BJ (cell line): ENCODE data around the gene CALHM1. TPM values are rescaled to one million over a fixed set of nuclear protein-coding genes. Genes with fewer than 3 reads are reported as not detected.
A peak's percentile ranks its signal among the peaks of the same experiment; 100 is the strongest.

Source experiments
- CTCF ChIA-PET: fragments of 350-600 bp; formaldehyde crosslinking; extraction: SDS; loops from one replicate; lab custom pipeline; 2021; ENCODE audit warnings: antibody characterized with exemption, inconsistent platforms; lab: Yijun Ruan, JAX
- POLR2A ChIA-PET: fragments of 300-600 bp; sonication (Branson Sonifier 250); formaldehyde crosslinking; extraction: SDS; loops from one replicate; lab custom pipeline; 2021; ENCODE audit warnings: antibody characterized with exemption; lab: Charles Lee
- DNase-seq: peaks from one replicate; pipeline ENCODE4 v3.0.0-alpha.2; 2011; ENCODE audit warnings: low read depth
- H3K27me3 ChIP-seq: 2 replicates; pipeline ENCODE4 v1.6.0; 2011; ENCODE audit warnings: low read length; ENCODE audit not compliant: control insufficient read depth, insufficient read depth
- H3K36me3 ChIP-seq: 2 replicates; pipeline ENCODE4 v1.5.1; 2011; ENCODE audit warnings: low read length; ENCODE audit not compliant: control insufficient read depth, insufficient read depth
- H3K4me3 ChIP-seq: 2 replicates; pipeline ENCODE4 v1.5.1; 2011; ENCODE audit warnings: low read depth, mild to moderate bottlenecking, control low read depth, low read length
- CTCF ChIP-seq: IDR thresholded peaks from 2 replicates; pipeline ENCODE4 v1.5.1; 2011; ENCODE audit warnings: low read depth, mild to moderate bottlenecking, control low read depth, inconsistent platforms, low read length, moderate library complexity; ENCODE audit not compliant: insufficient read depth
- polyA plus RNA-seq: library from polyadenylated mRNA; depleted of rRNA; stranded (reverse); fragments of >200 nt; gene quantifications from 2 replicates; pipeline ENCODE4 v1.2.3, GENCODE V29; 2011

The CALHM1 gene
- polyA plus RNA-seq, 1 experiment: not detected

- CTCF ChIA-PET: interaction anchor here (1.0 kb wide), 1 partner anchor 26 kb away, joined by 3 read pairs; no protein-coding TSS in a partner anchor
- Histone ChIP-seq H3K36me3 (peaks cover 12% of the 10 kb centered on the region), H3K4me3 (no peak overlapping the region), H3K27me3 (no peaks in the 10 kb centered on the region)
- no peak for DNase-seq
- POLR2A ChIA-PET: no interaction called here
- no peak for TF ChIP-seq CTCF
Measured at GRCh38 chr10:103454026-103454425, 4.7 kb downstream of the CALHM1 start.

GRCh38 chr10:103452506-103453230, 6.0 kb downstream of the CALHM1 start:
- TF ChIP-seq CTCF: no peak
- Histone ChIP-seq H3K4me3 (peak overlapping the region; percentile 71), H3K36me3 (peaks cover 14% of the 10 kb centered on the region), H3K27me3 (no peaks in the 10 kb centered on the region)
- ChIA-PET CTCF (interaction anchor here (0.9 to 4.1 kb wide), 5 partner anchors 28 to 36 kb away, joined by 3 to 32 read pairs (median 5); no protein-coding TSS in a partner anchor), POLR2A (no interaction called here)
- DNase-seq: no peak

GRCh38 chr10:103451831-103452505, 6.7 kb downstream of the CALHM1 start, which contains the start of gene CALHM2:
Gene CALHM2, minus strand, starts transcription at chr10:103452370. Its CDS starts 2,429 bp downstream, at chr10:103449941.
- no peak for TF ChIP-seq CTCF
- no peaks in the 10 kb centered on the region for H3K27me3 ChIP-seq
- POLR2A ChIA-PET: no interaction called here
- H3K36me3 ChIP-seq: peaks cover 19% of the 10 kb centered on the region
- CTCF ChIA-PET: interaction anchor here (0.8 to 4.1 kb wide), 5 partner anchors 29 to 50 kb away, joined by 3 to 32 read pairs (median 4); no protein-coding TSS in a partner anchor
- peak within 1 kb of the TSS; percentile 71 for H3K4me3 ChIP-seq
- no peak for DNase-seq

GRCh38 chr10:103451091-103451813, 7.4 kb downstream of the CALHM1 start:
- peak overlapping the region; percentile 71 for H3K4me3 ChIP-seq
- POLR2A ChIA-PET: no interaction called here
- peaks cover 21% of the 10 kb centered on the region for H3K36me3 ChIP-seq
- no peaks in the 10 kb centered on the region for H3K27me3 ChIP-seq
- no peak for TF ChIP-seq CTCF
- no peak for DNase-seq
- CTCF ChIA-PET: interaction anchor here (0.8 to 4.1 kb wide), 4 partner anchors 30 to 50 kb away, joined by 3 to 32 read pairs (median 7); no protein-coding TSS in a partner anchor
